AG09319 (cell line): ENCODE results near the gene METTL26.

ENCODE experiments used
- DNase-seq: peaks from one replicate; pipeline ENCODE4 v3.0.0-alpha.2; 2010; ENCODE audit warnings: low read depth; ENCODE audit errors: extremely low read depth
- CTCF ChIP-seq: IDR thresholded peaks from 2 replicates; pipeline ENCODE4 v1.5.1; 2011; ENCODE audit warnings: low read depth, mild to moderate bottlenecking, inconsistent platforms, low read length, moderate library complexity

The METTL26 gene

GRCh38 chr16:680967-681745, 45.1 kb upstream of the METTL26 start:
- peak; percentile 19; the same call in 1 of the 2 replicates for TF ChIP-seq CTCF
- DNase-seq = no peak

- no peak for TF ChIP-seq CTCF
- no peak for DNase-seq
Observed at GRCh38 chr16:680625-680945, 44.5 kb upstream of the METTL26 start.

GRCh38 chr16:679814-680624, 43.9 kb upstream of the METTL26 start, which contains the start of gene STUB1:
Gene STUB1 (plus strand): TSS chr16:680410. CDS start chr16:680526, 116 bp downstream.
- DNase-seq = peak; percentile 65
- no peak for TF ChIP-seq CTCF

GRCh38 chr16:678858-679813, 43.0 kb upstream of the METTL26 start:
- TF ChIP-seq CTCF = no peak
- DNase-seq = no peak

GRCh38 chr16:678209-678857, 42.2 kb upstream of the METTL26 start:
- no peak for TF ChIP-seq CTCF
- no peak for DNase-seq

- no peak for DNase-seq
- no peak for TF ChIP-seq CTCF
Observed at GRCh38 chr16:677316-678190, 41.4 kb upstream of the METTL26 start.
